Mucosa of stomach (tissue), 1 donor: ENCODE data around the gene SMYD3.
"Not testable (repeated sequence)": the region's sequence is repeated elsewhere in the genome, so short reads cannot be mapped to it uniquely, and the experiment has no call there.

Source experiments
- H3K27me3 ChIP-seq: one replicate; pipeline ENCODE4 v1.7.0; 2013; ENCODE audit warnings: mild to moderate bottlenecking, low read length; ENCODE audit not compliant: control insufficient read depth, insufficient read depth
- H3K36me3 ChIP-seq: one replicate; pipeline ENCODE4 v1.7.0; 2013; ENCODE audit warnings: low read length; ENCODE audit not compliant: control insufficient read depth, insufficient read depth
- H3K4me1 ChIP-seq: one replicate; pipeline ENCODE4 v1.7.0; 2013; ENCODE audit warnings: mild to moderate bottlenecking, low read length; ENCODE audit not compliant: control insufficient read depth, insufficient read depth
- H3K4me3 ChIP-seq: one replicate; pipeline ENCODE4 v1.7.0; 2013; ENCODE audit warnings: low read length
- H3K9ac ChIP-seq: one replicate; pipeline ENCODE4 v1.7.0; 2013; ENCODE audit warnings: mild to moderate bottlenecking, low read length, moderate library complexity
- H3K9me3 ChIP-seq: one replicate; pipeline ENCODE4 v1.7.0; 2013; ENCODE audit warnings: mild to moderate bottlenecking, low read length, moderate library complexity; ENCODE audit not compliant: control insufficient read depth
- donor health status: Pancreatic carcinoma.

Gene SMYD3

DNA sequence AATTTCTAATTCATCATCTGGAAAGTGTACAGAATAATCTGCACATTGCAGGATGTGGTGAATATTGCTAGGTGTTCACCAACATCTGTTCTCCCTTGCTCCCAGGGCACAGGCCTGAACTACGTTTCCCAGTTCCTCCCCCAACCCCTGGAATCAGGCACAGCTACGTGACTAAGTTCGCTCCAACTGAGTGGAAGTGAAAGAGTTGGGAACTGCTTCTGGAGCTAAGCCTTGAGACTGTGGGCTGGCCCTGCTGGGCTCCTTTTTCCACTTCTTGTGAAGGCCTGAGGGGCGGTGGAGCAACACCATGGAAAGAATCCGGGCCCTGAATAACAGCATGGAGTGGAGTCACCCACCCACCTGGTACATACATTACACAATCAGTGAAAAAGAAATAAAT, 534.6 kb downstream of the SMYD3 start:
- no peak overlapping the region for H3K9ac ChIP-seq

DNA sequence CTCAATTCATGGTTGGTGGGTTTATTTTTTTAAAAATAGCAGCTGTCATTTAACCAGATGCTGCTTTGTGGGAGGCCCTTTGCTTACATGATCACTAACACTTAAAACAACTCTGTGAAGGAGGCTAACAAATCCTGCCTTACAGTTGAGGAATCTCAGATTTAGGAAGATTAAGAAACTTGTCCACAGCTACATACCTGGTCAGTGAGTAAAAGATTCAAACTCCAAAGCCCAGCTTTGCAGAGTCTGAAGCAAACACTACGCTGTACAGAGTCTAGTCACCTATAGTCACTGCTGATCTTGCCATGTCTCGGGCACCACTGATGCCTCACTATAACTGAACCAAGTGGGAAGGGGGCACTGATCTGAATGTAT, 535.4 kb downstream of the SMYD3 start:
- Histone ChIP-seq H3K4me1 (peaks cover 14% of the 10 kb centered on the region), H3K27me3 (no peaks in the 10 kb centered on the region), H3K4me3 (no peak overlapping the region), H3K9me3 (no peaks in the 10 kb centered on the region), H3K36me3 (no peaks in the 10 kb centered on the region), H3K9ac (no peak overlapping the region)

More for the DNA sequence above, 534.6 kb downstream of the SMYD3 start:
- H3K4me1 ChIP-seq = peaks cover 14% of the 10 kb centered on the region
- no peaks in the 10 kb centered on the region for H3K9me3 ChIP-seq
- H3K4me3 ChIP-seq = no peak overlapping the region
- no peaks in the 10 kb centered on the region for H3K27me3 ChIP-seq
- no peaks in the 10 kb centered on the region for H3K36me3 ChIP-seq

DNA sequence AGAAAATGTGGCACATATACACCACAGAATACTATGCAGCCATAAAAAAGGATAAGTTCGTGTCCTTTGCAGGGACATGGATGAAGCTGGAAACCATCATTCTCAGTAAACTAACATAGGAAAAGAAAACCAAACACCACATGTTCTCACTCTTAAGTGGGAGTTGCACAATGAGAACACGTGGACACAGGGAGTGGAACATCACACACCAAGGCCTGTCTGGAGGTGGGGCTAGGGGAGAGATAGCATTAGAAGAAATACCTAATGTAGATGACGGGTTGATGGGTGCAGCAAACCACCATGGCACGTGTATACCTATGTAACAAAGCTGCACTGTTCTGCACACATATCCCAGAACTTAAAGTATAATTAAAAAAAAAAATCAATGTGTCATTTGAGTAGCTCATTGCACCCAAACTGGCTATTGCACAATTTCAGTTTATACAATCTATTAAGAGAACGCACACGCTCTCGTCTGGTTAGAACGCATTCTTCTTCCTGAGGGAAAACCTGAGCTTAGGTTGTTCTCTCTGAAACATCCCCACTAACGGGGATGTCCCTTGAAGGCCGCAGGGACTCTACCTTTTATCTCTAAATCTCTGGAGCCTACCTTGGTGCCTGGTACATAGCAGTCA, 535.9 kb downstream of the SMYD3 start:
- not testable (repeated sequence) for H3K36me3 ChIP-seq, H3K9me3 ChIP-seq, H3K9ac ChIP-seq, H3K27me3 ChIP-seq, H3K4me3 ChIP-seq
- H3K4me1 ChIP-seq = peaks cover 14% of the 10 kb centered on the region

DNA sequence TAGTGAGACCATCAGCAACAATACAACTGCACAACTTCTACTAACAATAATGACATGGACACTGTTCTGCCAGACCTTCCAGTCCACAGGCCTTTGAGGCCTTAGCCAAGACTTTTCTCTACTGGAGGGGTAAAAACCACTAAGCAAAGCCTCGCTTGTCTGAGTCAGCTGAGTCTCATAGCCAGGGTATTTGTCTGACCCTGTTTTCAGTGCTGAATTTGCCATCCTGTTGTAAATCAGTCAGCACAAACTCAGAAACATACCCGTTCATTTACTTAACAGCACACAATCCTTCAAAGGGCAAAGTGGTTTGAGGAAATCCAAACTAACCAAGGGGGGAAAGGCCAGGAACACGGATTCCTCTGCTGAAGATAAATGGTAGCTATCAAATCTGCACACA, 537.8 kb downstream of the SMYD3 start:
- Histone ChIP-seq H3K9ac (no peak overlapping the region), H3K27me3 (no peaks in the 10 kb centered on the region), H3K9me3 (no peaks in the 10 kb centered on the region), H3K4me1 (peaks cover 14% of the 10 kb centered on the region), H3K36me3 (no peaks in the 10 kb centered on the region), H3K4me3 (no peak overlapping the region)

DNA sequence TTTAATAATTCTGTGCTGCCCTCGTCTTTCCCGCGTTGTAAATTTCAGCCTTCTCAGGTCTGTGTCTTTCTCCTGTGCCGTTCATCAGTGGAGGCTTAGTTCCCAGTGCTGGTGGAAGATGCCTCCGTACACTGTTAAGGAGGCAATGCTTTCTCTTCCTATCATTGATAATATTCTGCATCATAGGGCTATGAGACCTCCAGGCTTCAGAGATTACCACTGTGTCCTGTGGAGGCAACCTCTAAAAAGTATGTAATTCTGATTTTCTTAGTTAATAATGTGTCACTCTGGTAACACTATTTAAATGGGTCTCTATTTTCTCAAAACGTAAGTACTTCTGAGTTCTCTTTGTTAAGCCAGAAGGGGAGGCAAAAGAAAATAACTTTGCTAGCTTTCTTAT, 538.3 kb downstream of the SMYD3 start:
- Histone ChIP-seq H3K36me3 (no peaks in the 10 kb centered on the region), H3K4me3 (no peak overlapping the region), H3K9ac (no peak overlapping the region), H3K9me3 (no peaks in the 10 kb centered on the region), H3K27me3 (no peaks in the 10 kb centered on the region), H3K4me1 (peaks cover 14% of the 10 kb centered on the region)

DNA sequence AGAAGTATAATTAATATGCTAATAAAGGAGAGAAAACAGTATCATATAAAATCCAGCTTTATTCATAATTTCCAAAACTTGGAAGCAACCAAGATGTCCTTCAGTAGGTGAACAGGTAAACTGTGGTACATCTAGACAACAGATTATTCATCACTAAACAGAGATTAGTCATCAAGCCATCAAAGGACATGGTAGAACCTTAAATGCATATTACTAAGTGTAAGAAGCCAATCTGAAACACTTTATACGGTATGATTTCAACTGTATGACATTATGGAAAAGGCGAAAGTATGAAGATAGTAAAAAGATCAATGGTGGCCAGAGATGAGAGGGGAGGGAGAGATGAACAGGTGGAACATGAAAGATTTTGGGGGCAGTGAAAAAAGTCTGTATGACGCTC, 541.7 kb downstream of the SMYD3 start:
- no peaks in the 10 kb centered on the region for H3K36me3 ChIP-seq
- no peaks in the 10 kb centered on the region for H3K9me3 ChIP-seq
- no peak overlapping the region for H3K9ac ChIP-seq
- H3K4me3 ChIP-seq = no peak overlapping the region
- H3K4me1 ChIP-seq = no peaks in the 10 kb centered on the region
- H3K27me3 ChIP-seq = no peaks in the 10 kb centered on the region

DNA sequence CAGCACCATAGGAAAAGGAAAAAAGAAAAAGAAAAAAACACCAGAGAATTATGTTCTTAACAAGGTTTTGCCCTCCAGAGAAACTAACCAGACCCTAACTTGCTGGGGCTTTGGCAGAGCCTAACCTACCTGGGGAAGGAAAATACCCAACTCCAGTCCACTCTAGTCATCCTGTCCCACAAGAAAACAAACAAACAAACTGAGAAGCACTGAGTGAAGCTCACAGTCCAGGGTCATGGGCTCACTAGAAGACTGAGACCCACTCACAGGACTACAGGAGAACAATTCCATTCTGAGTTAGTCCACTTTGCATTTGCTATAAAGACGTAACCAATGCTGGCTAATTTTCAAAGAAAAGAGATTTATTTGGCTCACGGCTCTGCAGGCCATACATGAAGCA, 543.4 kb downstream of the SMYD3 start:
- no peak overlapping the region for H3K4me3 ChIP-seq
- no peak overlapping the region for H3K9ac ChIP-seq
- no peaks in the 10 kb centered on the region for H3K4me1 ChIP-seq

DNA sequence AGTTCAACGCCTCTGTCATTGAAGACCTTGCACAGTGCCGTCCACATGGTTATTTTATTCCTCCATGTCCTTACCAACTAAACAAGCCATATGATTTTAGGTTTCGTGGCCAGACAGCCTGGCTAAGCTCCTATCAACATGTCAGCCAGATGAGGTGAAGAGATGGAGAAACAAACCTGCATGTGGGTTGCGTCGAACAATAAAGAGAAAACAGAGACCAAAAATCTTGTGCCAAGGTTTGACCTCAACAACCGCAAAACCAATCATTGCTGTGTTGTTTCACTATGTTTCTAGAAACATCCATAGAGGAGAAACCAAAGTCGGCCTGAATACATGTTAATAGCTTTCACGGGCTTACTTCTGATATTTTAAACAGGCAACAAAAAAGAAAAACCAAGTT, 544.6 kb downstream of the SMYD3 start:
- H3K36me3 ChIP-seq = no peaks in the 10 kb centered on the region
- no peaks in the 10 kb centered on the region for H3K27me3 ChIP-seq
- no peaks in the 10 kb centered on the region for H3K4me1 ChIP-seq
- H3K4me3 ChIP-seq = no peak overlapping the region
- no peak overlapping the region for H3K9ac ChIP-seq
- H3K9me3 ChIP-seq = no peaks in the 10 kb centered on the region

More for the DNA sequence above, 543.4 kb downstream of the SMYD3 start:
- Histone ChIP-seq H3K9me3 (no peaks in the 10 kb centered on the region), H3K36me3 (no peaks in the 10 kb centered on the region), H3K27me3 (no peaks in the 10 kb centered on the region)

DNA sequence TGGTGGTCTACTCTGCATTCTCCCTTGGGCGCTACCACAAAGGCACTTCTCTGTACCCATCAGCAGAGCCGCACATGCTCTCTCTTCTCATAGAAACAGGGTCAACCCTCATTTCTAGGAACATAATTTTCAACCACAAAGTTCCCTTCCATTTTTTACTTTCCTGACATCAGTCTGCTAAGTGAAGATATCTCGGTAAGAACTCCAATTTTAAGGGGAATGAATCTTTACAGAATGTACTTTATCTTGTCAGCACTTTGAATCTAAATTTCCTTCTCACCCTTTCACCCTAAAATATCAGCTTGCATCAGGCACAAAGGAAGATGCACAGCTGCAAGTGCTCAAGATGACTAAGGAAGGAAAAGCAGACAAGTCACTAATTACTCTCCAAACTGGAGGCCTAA, 545.9 kb downstream of the SMYD3 start:
- no peaks in the 10 kb centered on the region for H3K27me3 ChIP-seq
- H3K4me3 ChIP-seq = no peak overlapping the region
- no peak overlapping the region for H3K9ac ChIP-seq
- no peaks in the 10 kb centered on the region for H3K9me3 ChIP-seq
- H3K36me3 ChIP-seq = no peaks in the 10 kb centered on the region
- H3K4me1 ChIP-seq = no peaks in the 10 kb centered on the region

DNA sequence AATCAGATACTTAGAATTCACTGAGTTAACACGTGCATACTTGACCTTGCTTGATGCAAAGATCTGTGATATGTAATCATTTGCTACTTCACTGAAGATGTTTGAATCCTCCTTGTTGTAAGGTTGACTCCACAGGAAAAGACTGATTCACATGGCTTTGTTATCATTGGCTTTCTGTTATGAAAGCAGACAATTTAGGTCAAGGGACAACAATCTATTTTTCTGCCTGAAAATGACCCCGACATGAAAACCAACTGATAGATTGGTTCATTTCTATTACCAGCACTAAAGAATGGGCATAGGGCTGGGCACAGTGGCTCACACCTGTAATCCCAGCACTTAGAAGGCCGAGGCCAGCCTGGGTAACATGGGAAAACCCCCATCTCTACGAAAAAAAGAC, 546.9 kb downstream of the SMYD3 start:
- no peaks in the 10 kb centered on the region for H3K4me1 ChIP-seq
- no peaks in the 10 kb centered on the region for H3K27me3 ChIP-seq
- H3K9ac ChIP-seq = no peak overlapping the region
- H3K4me3 ChIP-seq = no peak overlapping the region
- H3K9me3 ChIP-seq = no peaks in the 10 kb centered on the region
- no peaks in the 10 kb centered on the region for H3K36me3 ChIP-seq

DNA sequence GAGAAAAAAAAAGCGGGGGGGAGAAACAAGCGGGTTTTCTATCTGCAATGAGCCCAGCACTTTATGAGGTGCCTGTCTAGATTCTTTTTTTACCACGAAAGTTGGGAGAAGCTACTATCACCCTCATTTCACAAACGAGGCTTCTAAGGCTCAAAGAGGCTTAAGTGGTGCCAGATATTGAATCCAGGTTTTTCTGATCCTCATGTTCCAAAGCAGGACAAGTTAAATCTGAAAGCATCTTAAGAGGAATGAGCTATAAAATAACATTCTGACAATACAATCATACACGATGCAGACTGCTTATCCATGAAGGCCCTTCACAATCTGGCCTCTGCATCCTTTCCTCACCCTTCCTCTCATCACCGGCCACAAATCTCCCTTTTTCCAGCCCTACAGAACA, 549.1 kb downstream of the SMYD3 start:
- H3K4me1 ChIP-seq = peaks cover 7% of the 10 kb centered on the region
- H3K27me3 ChIP-seq = no peaks in the 10 kb centered on the region
- no peak overlapping the region for H3K9ac ChIP-seq
- no peaks in the 10 kb centered on the region for H3K36me3 ChIP-seq
- H3K9me3 ChIP-seq = no peaks in the 10 kb centered on the region
- no peak overlapping the region for H3K4me3 ChIP-seq

DNA sequence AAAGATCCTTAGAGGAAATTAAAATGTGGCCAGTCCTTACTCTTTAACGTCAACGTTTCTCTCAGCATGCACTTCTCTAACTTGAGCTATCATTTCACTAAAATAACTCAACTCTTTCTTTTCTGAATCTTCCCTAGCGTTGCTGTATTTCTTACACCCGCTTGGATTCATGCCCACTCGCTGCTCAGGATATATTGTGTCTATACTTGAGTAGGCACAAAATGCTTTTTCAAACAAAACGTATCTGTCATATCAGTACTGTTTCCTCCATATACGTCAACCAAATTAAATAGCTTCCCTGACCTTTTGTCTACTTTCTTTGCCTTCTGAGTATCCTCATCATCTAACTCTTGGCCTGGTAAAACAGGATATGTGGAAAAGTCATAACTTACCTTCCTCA, 549.7 kb downstream of the SMYD3 start:
- Histone ChIP-seq H3K4me3 (no peak overlapping the region), H3K9ac (no peak overlapping the region), H3K36me3 (no peaks in the 10 kb centered on the region), H3K4me1 (peaks cover 7% of the 10 kb centered on the region), H3K27me3 (no peaks in the 10 kb centered on the region), H3K9me3 (no peaks in the 10 kb centered on the region)

DNA sequence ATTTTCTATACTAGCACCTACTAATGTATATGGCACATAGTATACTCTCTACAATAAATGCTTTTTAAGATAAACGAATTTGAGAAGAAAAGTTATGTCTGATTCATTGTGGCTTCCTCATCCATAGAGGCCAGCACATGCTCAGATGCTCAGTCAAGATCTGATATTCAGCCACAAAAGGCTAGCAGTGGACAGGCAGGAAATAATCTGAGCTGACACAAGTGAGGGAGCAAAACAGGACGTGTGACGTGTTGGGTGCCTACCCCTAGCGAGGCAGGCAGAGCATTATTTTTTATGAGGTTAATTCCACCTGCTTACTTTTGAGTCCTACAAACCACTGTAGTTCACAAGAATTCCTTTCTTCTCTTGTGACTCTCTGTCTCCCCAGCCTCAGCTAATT, 550.9 kb downstream of the SMYD3 start:
- no peaks in the 10 kb centered on the region for H3K36me3 ChIP-seq
- peaks cover 7% of the 10 kb centered on the region for H3K4me1 ChIP-seq
- no peaks in the 10 kb centered on the region for H3K9me3 ChIP-seq
- no peaks in the 10 kb centered on the region for H3K27me3 ChIP-seq
- H3K4me3 ChIP-seq = no peak overlapping the region
- H3K9ac ChIP-seq = no peak overlapping the region
